A549 (cell line): Measurements from ENCODE around the gene MECR. TPM values are rescaled to one million over a fixed set of nuclear protein-coding genes. Genes with fewer than 3 reads are reported as not detected.

Experiments
- ATAC-seq, 2 experiments: fragments of 200-7000 bp in 1 of 2; fragments of >200 bp in 1 of 2; cut with Nextera tagmentation in 1 of 2; cut with Tn5 transposase in 1 of 2; 3 replicates each; pipeline versions ENCODE4 v1.8.0 to v1.9.1; 2018 to 2020; ENCODE audit warnings: mild to moderate bottlenecking in 1 of 2, moderate library complexity in 1 of 2
- CTCF ChIA-PET: fragments of 300-600 bp; sonication (Branson Sonifier 250); formaldehyde crosslinking; extraction: SDS; loops from one replicate; lab custom pipeline; 2021; ENCODE audit warnings: antibody characterized with exemption, inconsistent platforms; lab: Yijun Ruan, JAX
- POLR2A ChIA-PET: fragments of 350-600 bp; formaldehyde crosslinking; extraction: SDS; loops from one replicate; lab custom pipeline; 2021; ENCODE audit warnings: antibody characterized with exemption, inconsistent platforms; lab: Yijun Ruan, JAX
- DNase-seq, 2 experiments: peaks; one replicate each; pipeline versions ENCODE4 v3.0.0 to v3.0.0-alpha.2; 2011 to 2016; ENCODE audit warnings: low read depth in 1 of 2, low spot score in 1 of 2
- FAIRE-seq: peaks from 2 replicates; lab custom pipeline; 2011; peaks lifted over from hg19 to GRCh38; lab: Jason Lieb, UNC
- H3K27ac ChIP-seq, 2 experiments: fragments of >200 bp; sonication (Bioruptor Twin); formaldehyde crosslinking; 3 replicates each; pipeline ENCODE4 v1.5.1; 2016 to 2017
- H3K4me1 ChIP-seq: fragments of >200 bp; sonication (Bioruptor Twin); formaldehyde crosslinking; 3 replicates; pipeline ENCODE4 v1.6.1; 2016
- H3K4me2 ChIP-seq: fragments of >200 bp; sonication (Bioruptor Twin); formaldehyde crosslinking; 3 replicates; pipeline ENCODE4 v1.6.1; 2016
- H3K4me3 ChIP-seq: fragments of >200 bp; sonication (Bioruptor Twin); formaldehyde crosslinking; 3 replicates; pipeline ENCODE4 v1.5.1; 2016
- H3K9me3 ChIP-seq: fragments of >200 bp; sonication (Bioruptor Twin); formaldehyde crosslinking; 3 replicates; pipeline ENCODE4 v1.6.1; 2016
- BCL3 ChIP-seq: fragments of >200 bp; sonication (Bioruptor Twin); formaldehyde crosslinking; IDR thresholded peaks from 3 replicates; pipeline ENCODE4 v1.6.1; 2016
- BHLHE40 ChIP-seq: IDR thresholded peaks from 2 replicates; pipeline ENCODE4 v1.6.1; 2012; ENCODE audit warnings: low read depth, low read length, inconsistent platforms
- CBX8 ChIP-seq: fragments of 200-600 bp; sonication (generic); IDR thresholded peaks from 2 replicates; pipeline ENCODE4 v1.6.1; 2016
- CEBPB ChIP-seq, 2 experiments: fragments of >200 bp in 1 of 2; sonication (Bioruptor Twin) in 1 of 2; formaldehyde crosslinking in 1 of 2; IDR thresholded peaks; 2 replicates each; pipeline ENCODE4 v1.6.1; 2012 to 2016
- CHD2 ChIP-seq: fragments of 150-350 bp; IDR thresholded peaks from 2 replicates; pipeline ENCODE4 v1.6.1; 2014; ENCODE audit warnings: low read length; ENCODE audit not compliant: partially characterized antibody
- EHF ChIP-seq: fragments of 250-450 bp; sonication (Bioruptor Pico); IDR thresholded peaks from 2 replicates; pipeline ENCODE4 v1.5.0; 2020; ENCODE audit warnings: mild to moderate bottlenecking
- EHMT2 ChIP-seq: fragments of 200-600 bp; sonication (generic); IDR thresholded peaks from 2 replicates; pipeline ENCODE4 v1.6.1; 2016; ENCODE audit warnings: antibody characterized with exemption, low read depth, mild to moderate bottlenecking, moderate library complexity
- EP300 ChIP-seq, 2 experiments: fragments of >200 bp; sonication (Bioruptor Twin); formaldehyde crosslinking; IDR thresholded peaks; 2 replicates in 1 of 2; 3 replicates in 1 of 2; pipeline ENCODE4 v1.6.1; 2016 to 2017
- ESRRA ChIP-seq: fragments of 150-350 bp; IDR thresholded peaks from 2 replicates; pipeline ENCODE4 v1.6.1; 2014; ENCODE audit warnings: mild to moderate bottlenecking, low read length, borderline replicate concordance
- FOSL2 ChIP-seq, 2 experiments: fragments of 450-650 bp in 1 of 2; fragments of >200 bp in 1 of 2; sonication (Bioruptor Twin) in 1 of 2; formaldehyde crosslinking; IDR thresholded peaks; 2 replicates each; pipeline versions ENCODE4 v1.5.0 to v1.6.1; 2016 to 2020; ENCODE audit warnings: mild to moderate bottlenecking in 1 of 2, moderate library complexity in 1 of 2
- GATA3 ChIP-seq: IDR thresholded peaks from 2 replicates; pipeline ENCODE4 v1.6.1; 2012; ENCODE audit warnings: borderline replicate concordance
- HOXA7 ChIP-seq: fragments of 250-450 bp; sonication (Bioruptor Pico); IDR thresholded peaks from 2 replicates; pipeline ENCODE4 v1.5.0; 2020; ENCODE audit warnings: mild to moderate bottlenecking, moderate library complexity
- HOXB13 ChIP-seq: fragments of 250-450 bp; sonication (Bioruptor Pico); IDR thresholded peaks from 2 replicates; pipeline ENCODE4 v1.5.0; 2020; ENCODE audit warnings: low read depth, mild to moderate bottlenecking, moderate library complexity
- JUN ChIP-seq, 2 experiments: fragments of >200 bp; sonication (Bioruptor Twin); formaldehyde crosslinking; IDR thresholded peaks; 2 replicates in 1 of 2; 3 replicates in 1 of 2; pipeline ENCODE4 v1.6.1; 2016 to 2017
- JUNB ChIP-seq: fragments of >200 bp; sonication (Bioruptor Twin); formaldehyde crosslinking; IDR thresholded peaks from 2 replicates; pipeline ENCODE4 v1.6.1; 2016
- KDM1A ChIP-seq: fragments of 200-600 bp; sonication (generic); IDR thresholded peaks from 2 replicates; pipeline ENCODE4 v1.6.1; 2016; ENCODE audit warnings: low read depth, mild to moderate bottlenecking
- MYC ChIP-seq: IDR thresholded peaks from 2 replicates; pipeline ENCODE4 v1.6.1; 2012; ENCODE audit warnings: mild to moderate bottlenecking, inconsistent platforms, low read length, improper control_type of control experiment, borderline replicate concordance
- NFE2L2 ChIP-seq: fragments of 150-350 bp; conservative IDR thresholded peaks from 2 replicates; pipeline ENCODE4 v1.6.1; 2014; ENCODE audit warnings: low read length
- NPAS2 ChIP-seq: fragments of 250-450 bp; sonication (Bioruptor Pico); IDR thresholded peaks from 2 replicates; pipeline ENCODE4 v1.8.0; 2022; ENCODE audit warnings: mild to moderate bottlenecking, moderate library complexity, borderline replicate concordance
- POLR2AphosphoS2 ChIP-seq: conservative IDR thresholded peaks from 2 replicates; pipeline ENCODE4 v1.6.1; 2012; ENCODE audit warnings: low read length, improper control_type of control experiment, inconsistent platforms
- RAD21 ChIP-seq, 2 experiments: fragments of >200 bp in 1 of 2; sonication (Bioruptor Twin) in 1 of 2; formaldehyde crosslinking in 1 of 2; IDR thresholded peaks in 1 of 2; conservative IDR thresholded peaks in 1 of 2; 2 replicates in 1 of 2; 3 replicates in 1 of 2; pipeline ENCODE4 v1.6.1; 2012 to 2018; ENCODE audit warnings: inconsistent platforms in 1 of 2
- REST ChIP-seq: fragments of 200-600 bp; sonication (generic); IDR thresholded peaks from 2 replicates; pipeline ENCODE4 v1.6.1; 2016; ENCODE audit warnings: antibody characterized with exemption, mild to moderate bottlenecking, moderate library complexity
- RFX5 ChIP-seq: fragments of 450-650 bp; IDR thresholded peaks from 2 replicates; pipeline ENCODE4 v1.7.1; 2014; ENCODE audit warnings: antibody characterized with exemption, mild to moderate bottlenecking, moderate library complexity
- RNF2 ChIP-seq: fragments of 200-600 bp; sonication (generic); IDR thresholded peaks from 2 replicates; pipeline ENCODE4 v1.6.1; 2016; ENCODE audit warnings: low read depth, mild to moderate bottlenecking, antibody characterized with exemption, moderate library complexity, borderline replicate concordance
- SMC3 ChIP-seq: fragments of >200 bp; sonication (Bioruptor Twin); formaldehyde crosslinking; IDR thresholded peaks from 3 replicates; pipeline ENCODE4 v1.6.1; 2018; ENCODE audit warnings: inconsistent platforms
- TFCP2L1 ChIP-seq: fragments of 250-450 bp; sonication (Bioruptor Pico); IDR thresholded peaks from 2 replicates; pipeline ENCODE4 v1.5.0; 2021; ENCODE audit warnings: mild to moderate bottlenecking
- USF2 ChIP-seq: fragments of 450-650 bp; IDR thresholded peaks from 2 replicates; pipeline ENCODE4 v1.6.1; 2014; ENCODE audit warnings: antibody characterized with exemption
- ZC3H11A ChIP-seq: fragments of 450-650 bp; IDR thresholded peaks from 2 replicates; pipeline ENCODE4 v1.6.1; 2014; ENCODE audit warnings: antibody characterized with exemption, mild to moderate bottlenecking
- ZNF302 ChIP-seq: fragments of 250-450 bp; sonication (Bioruptor Pico); IDR thresholded peaks from 2 replicates; pipeline ENCODE4 v1.9.0; 2021; ENCODE audit warnings: inconsistent platforms, mild to moderate bottlenecking, moderate library complexity
- ZSCAN20 ChIP-seq: fragments of 250-450 bp; sonication (Bioruptor Pico); IDR thresholded peaks from 2 replicates; pipeline ENCODE4 v1.8.0; 2022; ENCODE audit warnings: mild to moderate bottlenecking, moderate library complexity
- WGBS: methylation state at CpG from one replicate; pipeline ENCODE4 v1.1.6; 2017; ENCODE audit errors: missing lambda C conversion rate; 5-methylcytosine and 5-hydroxymethylcytosine counted together
- polyA plus RNA-seq, 4 experiments: library from polyadenylated mRNA; depleted of rRNA in 3 of 4; stranded (reverse); fragments of >200 nt; fragmentation: RNase III in 1 of 4; extraction: RNeasy Plus Mini Kit Qiagen cat#74134 plus additional on column Dnase treatment in 1 of 4; gene quantifications; 2 replicates in 3 of 4; 3 replicates in 1 of 4; pipeline ENCODE4 v1.2.3, GENCODE V29; 2011 to 2017
- TF ChIP-seq, protein P1 (sequence below): IDR thresholded peaks from 2 replicates; pipeline ENCODE4 v1.6.1; 2012

The MECR gene
- polyA plus RNA-seq, 2 of the 4 experiments (the other 2 are of a cell fraction): 14.2 to 21.4 TPM

DNA sequence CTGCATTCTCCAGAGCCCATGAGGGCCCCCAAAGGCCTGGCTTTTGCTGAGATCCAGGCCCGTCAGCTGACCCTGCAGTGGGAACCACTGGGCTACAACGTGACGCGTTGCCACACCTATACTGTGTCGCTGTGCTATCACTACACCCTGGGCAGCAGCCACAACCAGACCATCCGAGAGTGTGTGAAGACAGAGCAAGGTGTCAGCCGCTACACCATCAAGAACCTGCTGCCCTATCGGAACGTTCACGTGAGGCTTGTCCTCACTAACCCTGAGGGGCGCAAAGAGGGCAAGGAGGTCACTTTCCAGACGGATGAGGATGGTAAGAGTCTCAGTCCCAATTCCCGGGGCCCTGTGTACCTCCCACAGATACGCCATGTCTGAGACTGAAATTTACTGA is 44.7 kb upstream of the MECR start:
- Histone ChIP-seq H3K4me2 (no peak overlapping the region), H3K27ac (0 out of 6 replicates have a peak overlapping the region, but pooled peaks of 1 of the 2 experiments have one; percentile 18), H3K9me3 (no peaks in the 10 kb centered on the region), H3K4me3 (no peak overlapping the region), H3K4me1 (peaks cover 25% of the 10 kb centered on the region)
- ChIA-PET CTCF (interaction anchor here (1.6 kb wide), 1 partner anchor 14 kb away, joined by 3 read pairs; no protein-coding TSS in a partner anchor), POLR2A (no interaction called here)
- TF ChIP-seq, protein P1, sequence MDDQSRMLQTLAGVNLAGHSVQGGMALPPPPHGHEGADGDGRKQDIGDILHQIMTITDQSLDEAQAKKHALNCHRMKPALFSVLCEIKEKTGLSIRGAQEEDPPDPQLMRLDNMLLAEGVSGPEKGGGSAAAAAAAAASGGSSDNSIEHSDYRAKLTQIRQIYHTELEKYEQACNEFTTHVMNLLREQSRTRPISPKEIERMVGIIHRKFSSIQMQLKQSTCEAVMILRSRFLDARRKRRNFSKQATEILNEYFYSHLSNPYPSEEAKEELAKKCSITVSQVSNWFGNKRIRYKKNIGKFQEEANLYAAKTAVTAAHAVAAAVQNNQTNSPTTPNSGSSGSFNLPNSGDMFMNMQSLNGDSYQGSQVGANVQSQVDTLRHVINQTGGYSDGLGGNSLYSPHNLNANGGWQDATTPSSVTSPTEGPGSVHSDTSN: no peak
- TF ChIP-seq GATA3 (no peak), USF2 (no peak), CBX8 (no peak), BCL3 (no peak), ZC3H11A (no peak), RFX5 (no peak), RAD21 (conservative IDR thresholded peaks at IDR 0.05 in 1 of 2, IDR thresholded peaks at IDR 0.05 in 1 of 2) (no peak), ESRRA (no peak), TFCP2L1 (CRISPR knock-in tag) (no peak), BHLHE40 (no peak), HOXB13 (CRISPR knock-in tag) (no peak), REST (no peak), RNF2 (no peak), NPAS2 (CRISPR knock-in tag) (no peak), JUNB (no peak), HOXA7 (CRISPR knock-in tag) (no peak), FOSL2 (IDR thresholded peaks at IDR 0.05) (no peak), FOSL2 (CRISPR knock-in tag; IDR thresholded peaks at IDR 0.05) (no peak), ZNF302 (CRISPR knock-in tag) (no peak)
- FAIRE-seq (no peak), ATAC-seq (no peak), DNase-seq (no peak)
- WGBS: 97% methylated on average over 14 of the region's 14 CpGs

DNA sequence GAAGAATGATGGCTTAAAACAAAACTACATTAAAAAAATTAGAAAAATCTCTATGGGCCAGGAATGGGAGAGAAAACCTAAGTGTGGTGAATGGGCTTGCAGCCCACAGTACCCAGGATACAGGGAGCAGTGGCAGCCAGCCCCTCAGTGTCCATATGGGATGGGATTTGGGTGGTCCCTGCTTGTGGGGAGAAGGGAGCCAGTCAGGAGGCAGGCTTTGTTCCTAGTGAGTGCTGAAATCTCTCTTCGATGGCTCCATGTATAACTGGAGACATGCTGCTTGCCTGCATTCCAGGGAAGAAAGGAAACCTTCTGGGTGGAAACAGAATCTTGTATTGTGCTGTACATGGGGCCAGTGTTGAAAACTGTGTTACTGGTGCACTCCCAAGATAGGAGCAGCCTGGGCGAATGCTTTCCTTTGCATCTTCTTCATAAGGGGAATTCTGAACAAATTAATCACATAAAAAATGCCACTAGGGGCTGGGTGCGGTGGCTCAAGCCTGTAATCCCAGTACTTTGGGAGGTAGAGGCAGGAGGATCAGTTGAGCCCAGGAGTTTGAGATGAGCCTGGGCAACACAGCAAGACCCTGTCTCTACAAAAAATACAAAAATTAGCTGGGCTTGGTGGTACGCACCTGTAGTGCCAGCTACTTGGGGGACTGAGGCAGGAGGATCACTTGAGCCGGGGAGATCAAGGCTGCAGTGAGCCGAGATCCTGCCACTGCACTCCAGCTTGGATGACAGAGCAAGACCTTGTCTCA is 41.6 kb upstream of the MECR start:
- H3K4me2 ChIP-seq: peak overlapping the region; percentile 91
- TF ChIP-seq NFE2L2 (no peak), EHMT2 (no peak), NPAS2 (CRISPR knock-in tag) (no peak), CBX8 (no peak), EP300 (IDR thresholded peaks at IDR 0.05) (no peak), ESRRA (no peak), USF2 (no peak), CHD2 (no peak), CEBPB (IDR thresholded peaks at IDR 0.05) (no peak), EHF (CRISPR knock-in tag) (no peak), ZSCAN20 (CRISPR knock-in tag) (no peak), JUN (IDR thresholded peaks at IDR 0.05) (no peak), KDM1A (no peak), SMC3 (no peak), POLR2AphosphoS2 (no peak), MYC (no peak)

More for the DNA sequence above, 41.6 kb upstream of the MECR start:
- FAIRE-seq (no peak), DNase-seq (no peak), ATAC-seq (peak; percentile 14 to 46; a peak in 3 of 6 replicates)
- Histone ChIP-seq H3K4me3 (peak overlapping the region; percentile 19; the same call in 1 of the 3 replicates), H3K9me3 (no peaks in the 10 kb centered on the region), H3K27ac (peak overlapping the region; percentile 87 to 97), H3K4me1 (peaks cover 28% of the 10 kb centered on the region)
- ChIA-PET POLR2A (no interaction called here), CTCF (no interaction called here)
- WGBS: 79% methylated on average over 6 of the region's 6 CpGs
